ENCODE measurements around the gene KIF27. TPM values are rescaled to one million over a fixed set of nuclear protein-coding genes. Genes with fewer than 3 reads are reported as not detected.

Gene KIF27
- total and polyA plus RNA-seq, 2 of the 4 experiments (the other 2 are of a cell fraction) = 0.60 to 1.6 TPM

DNA sequence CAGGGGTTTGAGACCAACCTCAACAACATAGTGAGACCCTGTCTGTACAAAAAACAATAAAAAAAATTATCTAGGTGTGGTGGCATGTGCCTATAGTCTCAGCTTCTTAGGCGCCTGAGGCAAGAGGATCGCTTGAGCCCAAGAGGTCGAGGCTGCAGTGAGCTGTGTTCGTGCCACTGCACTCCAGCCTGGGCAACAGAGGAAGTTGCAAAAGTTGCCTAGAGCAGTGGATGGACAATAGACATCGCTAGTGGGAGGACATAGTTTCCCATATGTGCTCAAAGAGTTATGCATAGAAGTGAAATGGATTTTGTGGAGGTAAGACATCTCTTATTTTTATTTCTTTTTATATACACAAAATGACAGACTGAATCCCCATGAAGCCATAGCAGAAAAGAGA, 39.8 kb upstream of the KIF27 start:
- H3K79me1 ChIP-seq (ENCODE audit: low read depth in 1 of 2, low read length in 2 of 2) = peaks cover 0 to 13% of the 10 kb centered on the region in 2 experiments; a peak in 1 of 4 replicates
- ChIA-PET CTCF (interaction anchor here (1.6 kb wide), 1 partner anchor 300 kb away, joined by 5 read pairs; no protein-coding TSS in a partner anchor), POLR2A (ENCODE audit: unreplicated experiment) (no interaction called here)
- no peak overlapping the region for H2AK5ac ChIP-seq (ENCODE audit: low read depth, low read length)
- H3K4me3 ChIP-seq (ENCODE audit: insufficient read depth, low read depth, low read length) = no peak overlapping the region
- WGBS, 2 experiments (ENCODE audit: extremely low coverage in 2 of 2, insufficient read length in 1 of 2) = 100% methylated on average over 3 of the region's 5 CpGs; no CpG with 5 or more reads in 1 of the 2 experiments
- no peak overlapping the region for H3K56ac ChIP-seq (ENCODE audit: extremely low read depth, insufficient read depth, low read length)
- TF ChIP-seq BHLHE40 (IDR thresholded peaks at IDR 0.05; ENCODE audit: low read depth, low read length) (no peak), CHD1 (IDR thresholded peaks at IDR 0.05; ENCODE audit: low read depth, low read length) (no peak), RAD21 (IDR thresholded peaks at IDR 0.05; ENCODE audit: low read length) (no peak), MXI1 (IDR thresholded peaks at IDR 0.05; ENCODE audit: borderline replicate concordance, low read depth, low read length) (no peak), FOS (IDR thresholded peaks at IDR 0.05; ENCODE audit: low read depth, low read length) (no peak), RFX5 (IDR thresholded peaks at IDR 0.05; ENCODE audit: low read depth, low read length) (no peak), SMC3 (IDR thresholded peaks at IDR 0.05; ENCODE audit: low read depth, low read length) (no peak), ELK1 (IDR thresholded peaks at IDR 0.05; ENCODE audit: borderline replicate concordance, low read depth, low read length) (no peak), RCOR1 (IDR thresholded peaks at IDR 0.05; ENCODE audit: insufficient replicate concordance, low read length) (no peak), CTCF (conservative IDR thresholded peaks at IDR 0.05; ENCODE audit: low read depth, low read length) (no peak), MAFK (IDR thresholded peaks at IDR 0.05; ENCODE audit: low read depth, low read length) (no peak), CEBPB (IDR thresholded peaks at IDR 0.05; ENCODE audit: low read depth, low read length) (no peak)
- TF ChIP-seq, protein P1, sequence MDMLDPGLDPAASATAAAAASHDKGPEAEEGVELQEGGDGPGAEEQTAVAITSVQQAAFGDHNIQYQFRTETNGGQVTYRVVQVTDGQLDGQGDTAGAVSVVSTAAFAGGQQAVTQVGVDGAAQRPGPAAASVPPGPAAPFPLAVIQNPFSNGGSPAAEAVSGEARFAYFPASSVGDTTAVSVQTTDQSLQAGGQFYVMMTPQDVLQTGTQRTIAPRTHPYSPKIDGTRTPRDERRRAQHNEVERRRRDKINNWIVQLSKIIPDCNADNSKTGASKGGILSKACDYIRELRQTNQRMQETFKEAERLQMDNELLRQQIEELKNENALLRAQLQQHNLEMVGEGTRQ (IDR thresholded peaks at IDR 0.05; ENCODE audit: low read depth, low read length) = no peak
- in situ Hi-C loops (cut with MboI; ENCODE audit: low sequenced_read_pairs) (no loop called here), intact Hi-C loops (cut with micrococcal nuclease) (no loop called here), dilution Hi-C loops (cut with HindIII; ENCODE audit: low sequenced_read_pairs, unreplicated experiment) (no loop called here)
- H4K5ac ChIP-seq (ENCODE audit: low read depth, low read length) = no peak overlapping the region
- H4K20me1 ChIP-seq (ENCODE audit: insufficient read depth, low read length) = peaks cover 5% of the 10 kb centered on the region; the same call in 1 of the 2 replicates
- H3K4me2 ChIP-seq (ENCODE audit: low read depth, low read length) = no peak overlapping the region
- H3K36me3 ChIP-seq (ENCODE audit: control insufficient read depth, insufficient read depth, low read length) = no peaks in the 10 kb centered on the region
- H3K4me1 ChIP-seq (ENCODE audit: control insufficient read depth, insufficient read depth, low read length) = peaks cover 8% of the 10 kb centered on the region
- H3K23ac ChIP-seq (ENCODE audit: low read depth, low read length) = no peak overlapping the region
- BruUV-seq (replicated peaks) = no TSS peak
- H2AK9ac ChIP-seq (replicated peaks; ENCODE audit: low read depth, low read length, poor library complexity) = no peak overlapping the region
- no peak overlapping the region for H3K18ac ChIP-seq (ENCODE audit: low read depth, low read length)
- no peak overlapping the region for H2BK20ac ChIP-seq (ENCODE audit: low read depth, low read length)
- no peak overlapping the region for H2AFZ ChIP-seq (replicated peaks; ENCODE audit: low read length, poor library complexity)
- H4K91ac ChIP-seq (ENCODE audit: insufficient read depth, low read depth, low read length) = no peak overlapping the region
- H4K8ac ChIP-seq (ENCODE audit: low read depth in 2 of 2, low read length in 2 of 2) = no peak overlapping the region
- no peak overlapping the region for H2BK120ac ChIP-seq (ENCODE audit: low read depth, low read length)
- H3K27me3 ChIP-seq (ENCODE audit: control insufficient read depth, insufficient read depth, low read length) = no peaks in the 10 kb centered on the region
- H3K14ac ChIP-seq (replicated peaks; ENCODE audit: low read depth, low read length) = no peak overlapping the region
- 0 out of 2 replicates have a peak, but pooled peaks cover under 1% of the 10 kb centered on the region for H3K9me3 ChIP-seq (ENCODE audit: control insufficient read depth, insufficient read depth, low read length)
- DNase-seq = no peak
- no peak overlapping the region for H3K9ac ChIP-seq (ENCODE audit: low read depth, low read length)
- H2BK5ac ChIP-seq (ENCODE audit: low read depth, low read length, poor library complexity, severe bottlenecking) = no peak overlapping the region
- 0 out of 2 replicates have a peak, but pooled peaks cover 3% of the 10 kb centered on the region for H3K9me1 ChIP-seq (ENCODE audit: insufficient read depth, low read length)
- H3K4ac ChIP-seq (ENCODE audit: low read depth, low read length) = no peak overlapping the region
- H2BK15ac ChIP-seq (ENCODE audit: low read depth, low read length) = no peak overlapping the region
- H3K27ac ChIP-seq (ENCODE audit: insufficient read depth, low read length) = no peak overlapping the region
- ATAC-seq (ENCODE audit: low read depth) = no peak
